Spleen (tissue), 7 donors: ENCODE data around the gene XPNPEP2.

Experiments
- CTCF ChIP-seq, 11 experiments: fragments of 200-600 bp in 7 of 11; fragments of 450-650 bp in 4 of 11; sonication (generic) in 4 of 11; IDR thresholded peaks in 8 of 11; conservative IDR thresholded peaks in 3 of 11; 1 replicate in 7 of 11; 2 replicates in 4 of 11; pipeline versions ENCODE4 v1.4.0 to v1.8.0; 2016 to 2021; ENCODE audit warnings: antibody characterized with exemption in 11 of 11, inconsistent platforms in 4 of 11, mild to moderate bottlenecking in 1 of 11
- POLR2A ChIP-seq, 3 donors: fragments of 450-650 bp; IDR thresholded peaks; one replicate each; pipeline ENCODE4 v1.5.1; 2017; ENCODE audit warnings: antibody characterized with exemption in 3 of 3, mild to moderate bottlenecking in 1 of 3
- POLR2AphosphoS5 ChIP-seq, 3 donors: sonication (generic); formaldehyde crosslinking; IDR thresholded peaks; one replicate each; pipeline ENCODE4 v1.5.1; 2017; ENCODE audit warnings: antibody characterized with exemption in 3 of 3
- donor health status: DM: no; HTN: no; CAD: no; lungs with moderate emphysema.
- donor health status: DM: no; HTN: no; CAD: no.
- donor health status: DM: no; HTN: no; CAD: no.

GRCh38 chrX:129802863-129803262 is 64.1 kb downstream of the XPNPEP2 start:
- TF ChIP-seq POLR2A (IDR thresholded peaks at IDR 0.05) (no peak), CTCF (IDR thresholded peaks at IDR 0.05 in 8 of 11, conservative IDR thresholded peaks at IDR 0.05 in 3 of 11) (no peak), POLR2AphosphoS5 (IDR thresholded peaks at IDR 0.05) (no peak)
